ENCODE data around the gene SGO2. TPM values are rescaled to one million over a fixed set of nuclear protein-coding genes. Genes with fewer than 3 reads are reported as not detected.
"Not testable (repeated sequence)": the region's sequence is repeated elsewhere in the genome, so short reads cannot be mapped to it uniquely, and the experiment has no call there.

SGO2 gene
- total and polyA plus RNA-seq, 4 donors: 6.8 to 10.8 (median 7.9) TPM

DNA sequence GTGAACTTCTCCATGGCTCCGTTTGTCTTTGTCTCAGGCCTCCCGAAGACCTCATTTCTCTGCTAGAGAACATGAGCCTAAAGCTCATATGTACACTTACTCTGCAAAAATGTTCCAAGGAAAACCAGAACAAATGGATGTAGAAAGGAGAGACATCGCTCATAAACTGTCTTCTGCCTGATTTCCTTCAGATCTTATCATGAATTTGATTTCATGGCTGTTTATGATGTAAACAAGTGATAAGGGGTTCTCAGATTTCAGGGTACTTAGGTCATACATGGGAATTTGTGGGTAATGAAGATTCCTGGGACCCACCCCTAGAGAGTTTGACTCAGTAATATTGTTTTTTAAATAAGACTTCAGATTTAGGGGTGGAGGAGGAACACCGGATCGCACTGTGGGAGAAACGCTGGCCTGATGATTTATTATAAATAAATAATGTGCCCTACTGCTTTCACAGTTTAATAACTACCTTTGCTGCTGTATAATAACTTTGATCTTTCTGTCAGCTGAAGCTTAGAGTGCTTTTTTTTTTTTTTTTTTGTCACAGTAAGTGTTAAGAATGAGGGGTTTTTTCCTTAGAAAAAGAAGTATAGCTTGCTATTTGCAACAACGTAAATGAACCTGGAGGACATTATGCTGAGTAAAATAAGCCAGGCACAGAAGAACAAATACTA lies 74.7 kb downstream of the SGO2 start:
- H3K4me1 ChIP-seq (ENCODE audit: control insufficient read depth, insufficient read depth, low read length): no peaks in the 10 kb centered on the region
- DNase-seq (ENCODE audit: low read depth in 4 of 6, low spot score in 6 of 6): peak in 1 of 6 donors; percentile 3
- no peak overlapping the region for H3K27ac ChIP-seq (ENCODE audit: low read depth, low read length)
- H3K4me3 ChIP-seq (ENCODE audit: low read depth, low read length): no peak overlapping the region
- H3K27me3 ChIP-seq (ENCODE audit: control insufficient read depth, insufficient read depth, low read length): no peaks in the 10 kb centered on the region
- no peaks in the 10 kb centered on the region for H3K36me3 ChIP-seq (ENCODE audit: control insufficient read depth, insufficient read depth, low read length)
- WGBS (ENCODE audit: insufficient coverage): 100% methylated on average over 1 of the region's 7 CpGs
- H3K9me3 ChIP-seq (ENCODE audit: control insufficient read depth, insufficient read depth, low read length): no peaks in the 10 kb centered on the region

DNA sequence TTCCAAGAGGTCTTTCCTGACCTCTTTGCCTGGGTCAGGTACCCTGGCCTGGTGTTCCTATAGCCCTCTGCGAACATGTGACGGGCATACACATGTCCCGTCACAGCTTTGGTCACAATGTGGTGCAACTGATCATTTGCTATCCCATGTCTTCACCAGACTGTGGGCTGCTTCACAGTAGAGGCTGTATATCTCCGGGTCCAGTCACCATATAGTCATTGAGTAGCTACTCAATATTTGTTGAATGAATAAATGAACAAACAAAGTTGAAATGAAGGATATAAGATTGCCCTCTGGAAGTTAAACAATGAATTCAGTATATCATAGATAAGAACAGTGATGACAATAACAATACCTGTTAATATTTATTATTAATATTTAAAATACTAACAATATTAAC lies 76.6 kb downstream of the SGO2 start:
- WGBS (ENCODE audit: insufficient coverage): 95% methylated on average over 3 of the region's 4 CpGs
- Histone ChIP-seq H3K4me3 (ENCODE audit: low read depth, low read length) (no peak overlapping the region), H3K27ac (ENCODE audit: low read depth, low read length) (no peak overlapping the region), H3K9me3 (ENCODE audit: control insufficient read depth, insufficient read depth, low read length) (no peaks in the 10 kb centered on the region), H3K27me3 (ENCODE audit: control insufficient read depth, insufficient read depth, low read length) (no peaks in the 10 kb centered on the region), H3K36me3 (ENCODE audit: control insufficient read depth, insufficient read depth, low read length) (no peaks in the 10 kb centered on the region), H3K4me1 (ENCODE audit: control insufficient read depth, insufficient read depth, low read length) (no peaks in the 10 kb centered on the region)
- DNase-seq (ENCODE audit: low read depth in 4 of 6, low spot score in 6 of 6): no peak

DNA sequence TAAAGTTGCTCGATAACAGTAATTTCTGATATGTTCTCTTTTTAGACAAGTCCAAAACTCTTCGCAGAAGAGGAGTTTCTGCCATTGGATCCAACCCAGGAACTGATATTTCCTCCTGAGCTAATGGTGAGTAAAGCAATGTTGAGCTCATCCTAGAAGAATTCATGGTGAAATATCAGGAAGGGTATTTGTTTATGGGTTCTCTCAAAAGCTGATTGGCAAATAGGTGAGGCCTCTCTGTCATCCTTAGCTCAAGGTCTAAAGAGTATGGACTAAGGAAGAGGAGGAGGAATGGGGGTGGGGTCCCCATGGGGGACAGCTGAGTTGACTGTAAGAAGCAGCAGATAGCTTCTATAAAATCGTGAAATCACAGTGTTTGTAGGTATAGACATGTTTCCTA lies 78.0 kb downstream of the SGO2 start:
- no peak for DNase-seq (ENCODE audit: low read depth in 4 of 6, low spot score in 6 of 6)
- Histone ChIP-seq H3K4me3 (ENCODE audit: low read depth, low read length) (no peak overlapping the region), H3K4me1 (ENCODE audit: control insufficient read depth, insufficient read depth, low read length) (no peaks in the 10 kb centered on the region), H3K9me3 (ENCODE audit: control insufficient read depth, insufficient read depth, low read length) (no peaks in the 10 kb centered on the region), H3K36me3 (ENCODE audit: control insufficient read depth, insufficient read depth, low read length) (no peaks in the 10 kb centered on the region), H3K27me3 (ENCODE audit: control insufficient read depth, insufficient read depth, low read length) (no peaks in the 10 kb centered on the region), H3K27ac (ENCODE audit: low read depth, low read length) (no peak overlapping the region)
- 100% methylated on average over 1 of the region's 3 CpGs for WGBS (ENCODE audit: insufficient coverage)

DNA sequence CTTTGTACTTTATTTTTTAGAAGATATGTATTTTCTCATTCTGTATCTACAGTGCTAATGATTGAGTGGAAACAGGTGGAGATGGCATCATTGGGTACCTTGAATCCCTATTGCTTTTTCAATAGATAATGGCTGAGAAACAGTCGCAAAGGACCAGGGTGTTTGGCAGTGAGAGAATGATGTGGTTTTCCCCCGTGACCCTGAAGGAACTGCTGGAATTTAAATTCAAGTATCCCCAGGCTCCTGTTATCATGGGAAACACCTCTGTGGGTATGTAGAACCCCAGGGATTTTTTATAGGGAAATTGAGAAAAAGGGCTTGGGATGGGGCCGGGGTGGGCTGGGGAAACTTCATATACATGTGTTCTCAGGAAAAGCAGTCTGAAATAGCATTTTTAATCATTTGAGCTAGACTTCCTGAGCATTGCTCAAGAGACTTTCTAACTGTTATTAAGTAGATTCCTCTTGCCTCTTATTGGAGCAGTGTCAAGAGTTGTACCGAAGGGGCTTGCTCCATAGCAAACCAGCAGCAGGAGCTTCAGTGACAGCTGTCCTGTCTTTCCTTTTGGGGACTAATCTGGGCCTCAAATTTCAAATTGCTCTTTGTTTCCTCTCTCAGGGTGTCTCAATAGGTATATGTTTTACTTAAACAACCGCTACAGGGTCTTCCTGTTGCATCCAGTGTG lies 78.7 kb downstream of the SGO2 start:
- DNase-seq (ENCODE audit: low read depth in 4 of 6, low spot score in 6 of 6): no peak
- no peak overlapping the region for H3K27ac ChIP-seq (ENCODE audit: low read depth, low read length)
- no peak overlapping the region for H3K4me3 ChIP-seq (ENCODE audit: low read depth, low read length)
- H3K36me3 ChIP-seq (ENCODE audit: control insufficient read depth, insufficient read depth, low read length): no peaks in the 10 kb centered on the region
- no peaks in the 10 kb centered on the region for H3K27me3 ChIP-seq (ENCODE audit: control insufficient read depth, insufficient read depth, low read length)
- no peaks in the 10 kb centered on the region for H3K4me1 ChIP-seq (ENCODE audit: control insufficient read depth, insufficient read depth, low read length)
- no peaks in the 10 kb centered on the region for H3K9me3 ChIP-seq (ENCODE audit: control insufficient read depth, insufficient read depth, low read length)
- 72% methylated on average over 4 of the region's 5 CpGs for WGBS (ENCODE audit: insufficient coverage)

DNA sequence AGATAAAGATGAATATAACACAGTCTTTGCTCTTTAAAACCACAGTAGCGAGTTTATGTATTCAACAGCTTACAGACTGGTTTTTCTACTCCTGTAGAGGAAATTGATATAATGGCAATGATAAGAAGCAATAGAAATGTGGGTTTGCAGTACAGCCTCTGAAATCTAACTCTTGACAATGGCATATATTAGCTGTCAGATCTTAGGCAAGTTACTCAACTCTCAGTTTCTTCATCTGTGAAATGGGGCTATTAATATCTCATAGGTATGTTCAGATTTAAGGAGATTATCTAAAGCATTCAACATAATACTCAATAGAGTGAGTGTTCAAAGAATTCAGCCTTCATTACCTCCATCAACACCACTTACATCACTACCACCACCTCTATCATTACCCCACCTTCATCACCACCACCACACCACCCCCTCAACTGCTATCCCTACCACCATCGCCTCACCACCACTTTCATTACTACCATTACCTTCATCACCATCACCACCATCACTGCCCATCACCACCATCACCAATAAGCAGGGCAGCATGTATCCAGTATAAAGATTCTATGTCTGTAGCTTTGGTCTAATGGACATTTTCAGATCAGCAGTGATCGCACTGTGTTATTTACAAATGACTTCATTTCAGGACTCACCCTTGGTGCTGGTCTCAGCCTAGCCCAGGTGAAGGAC lies 82.5 kb downstream of the SGO2 start:
- Histone ChIP-seq H3K9me3 (ENCODE audit: control insufficient read depth, insufficient read depth, low read length) (no peaks in the 10 kb centered on the region), H3K4me3 (ENCODE audit: low read depth, low read length) (no peak overlapping the region), H3K27me3 (ENCODE audit: control insufficient read depth, insufficient read depth, low read length) (no peaks in the 10 kb centered on the region), H3K27ac (ENCODE audit: low read depth, low read length) (no peak overlapping the region), H3K36me3 (ENCODE audit: control insufficient read depth, insufficient read depth, low read length) (no peaks in the 10 kb centered on the region), H3K4me1 (ENCODE audit: control insufficient read depth, insufficient read depth, low read length) (no peaks in the 10 kb centered on the region)
- WGBS (ENCODE audit: insufficient coverage): 70% methylated on average over 2 of the region's 3 CpGs
- no peak for DNase-seq (ENCODE audit: low read depth in 4 of 6, low spot score in 6 of 6)

DNA sequence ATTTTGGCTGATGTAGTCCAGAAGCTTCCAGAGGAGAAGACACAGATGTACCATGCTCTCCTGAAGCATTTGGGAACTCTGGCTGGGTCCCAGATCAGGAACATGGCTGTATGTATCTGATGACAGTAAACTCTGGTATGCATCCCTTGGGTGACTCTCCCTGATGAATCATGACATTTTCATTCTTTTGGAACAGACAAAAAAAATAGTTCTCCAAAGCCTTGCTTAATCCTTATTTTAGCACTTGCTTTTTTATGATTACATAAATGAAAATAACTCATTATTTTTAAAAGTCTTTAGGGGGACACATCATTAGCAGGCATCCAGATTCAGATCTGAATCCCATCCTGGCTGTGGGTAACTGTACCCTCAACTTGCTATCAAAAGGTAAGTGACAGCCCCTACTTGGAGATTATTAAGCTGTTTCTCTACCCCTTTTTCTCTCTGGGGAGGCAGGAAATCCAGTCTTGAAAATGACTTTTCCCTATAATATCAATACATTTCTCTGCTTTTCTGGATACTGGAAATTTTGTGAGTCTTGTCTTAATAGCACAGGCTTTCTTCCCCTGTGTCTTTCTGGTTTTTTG lies 83.1 kb downstream of the SGO2 start:
- Histone ChIP-seq H3K36me3 (ENCODE audit: control insufficient read depth, insufficient read depth, low read length) (no peaks in the 10 kb centered on the region), H3K4me3 (ENCODE audit: low read depth, low read length) (no peak overlapping the region), H3K4me1 (ENCODE audit: control insufficient read depth, insufficient read depth, low read length) (no peaks in the 10 kb centered on the region), H3K9me3 (ENCODE audit: control insufficient read depth, insufficient read depth, low read length) (no peaks in the 10 kb centered on the region), H3K27me3 (ENCODE audit: control insufficient read depth, insufficient read depth, low read length) (no peaks in the 10 kb centered on the region), H3K27ac (ENCODE audit: low read depth, low read length) (no peak overlapping the region)
- no peak for DNase-seq (ENCODE audit: low read depth in 4 of 6, low spot score in 6 of 6)

DNA sequence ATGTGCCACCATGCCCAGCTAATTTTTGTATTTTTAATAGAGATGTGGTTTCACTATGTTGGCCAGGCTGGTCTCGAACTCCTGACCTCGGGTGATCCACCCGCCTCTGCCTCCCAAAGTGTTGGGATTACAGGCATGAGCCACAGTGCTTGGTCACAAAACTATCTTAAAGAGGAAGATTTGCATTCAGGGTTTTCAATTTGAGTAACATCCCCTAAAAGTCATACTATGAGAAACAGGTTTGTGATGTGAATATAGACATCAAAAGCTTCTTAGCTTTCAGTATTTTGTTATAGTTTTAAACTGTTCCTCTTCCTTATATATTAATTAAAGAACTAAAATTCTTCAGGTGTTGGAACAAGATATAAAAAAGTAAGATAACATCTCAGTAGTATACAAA lies 84.2 kb downstream of the SGO2 start:
- not testable (repeated sequence) for H3K36me3 ChIP-seq (ENCODE audit: control insufficient read depth, insufficient read depth, low read length); H3K4me1 ChIP-seq (ENCODE audit: control insufficient read depth, insufficient read depth, low read length); DNase-seq (ENCODE audit: low read depth in 4 of 6, low spot score in 6 of 6); H3K27me3 ChIP-seq (ENCODE audit: control insufficient read depth, insufficient read depth, low read length); H3K9me3 ChIP-seq (ENCODE audit: control insufficient read depth, insufficient read depth, low read length); H3K4me3 ChIP-seq (ENCODE audit: low read depth, low read length); H3K27ac ChIP-seq (ENCODE audit: low read depth, low read length)
- WGBS (ENCODE audit: insufficient coverage): no CpG with 5 or more reads among the region's 3 CpGs

DNA sequence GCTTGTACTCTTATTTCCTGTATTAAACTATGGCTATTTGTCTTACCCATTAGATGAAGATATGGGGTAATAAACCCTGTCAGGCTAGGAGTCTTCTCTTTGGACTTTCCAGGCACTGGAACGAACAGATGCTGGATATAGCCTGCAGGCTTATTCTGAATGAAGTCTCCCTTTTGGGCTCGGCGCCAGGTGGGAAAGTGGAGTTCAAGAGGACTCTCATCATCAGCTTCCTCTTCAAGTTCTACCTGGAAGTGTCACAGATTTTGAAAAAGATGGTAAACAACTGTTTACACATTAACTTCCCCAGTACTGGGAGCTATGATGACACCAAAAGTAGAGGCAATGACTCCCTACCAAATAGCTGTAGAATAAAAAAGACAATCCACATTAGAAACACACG lies 87.7 kb downstream of the SGO2 start:
- Histone ChIP-seq H3K27ac (ENCODE audit: low read depth, low read length) (no peak overlapping the region), H3K27me3 (ENCODE audit: control insufficient read depth, insufficient read depth, low read length) (no peaks in the 10 kb centered on the region), H3K9me3 (ENCODE audit: control insufficient read depth, insufficient read depth, low read length) (no peaks in the 10 kb centered on the region), H3K4me3 (ENCODE audit: low read depth, low read length) (no peak overlapping the region), H3K4me1 (ENCODE audit: control insufficient read depth, insufficient read depth, low read length) (no peaks in the 10 kb centered on the region), H3K36me3 (ENCODE audit: control insufficient read depth, insufficient read depth, low read length) (no peaks in the 10 kb centered on the region)
- no peak for DNase-seq (ENCODE audit: low read depth in 4 of 6, low spot score in 6 of 6)
- WGBS (ENCODE audit: insufficient coverage): no CpG with 5 or more reads among the region's 4 CpGs

DNA sequence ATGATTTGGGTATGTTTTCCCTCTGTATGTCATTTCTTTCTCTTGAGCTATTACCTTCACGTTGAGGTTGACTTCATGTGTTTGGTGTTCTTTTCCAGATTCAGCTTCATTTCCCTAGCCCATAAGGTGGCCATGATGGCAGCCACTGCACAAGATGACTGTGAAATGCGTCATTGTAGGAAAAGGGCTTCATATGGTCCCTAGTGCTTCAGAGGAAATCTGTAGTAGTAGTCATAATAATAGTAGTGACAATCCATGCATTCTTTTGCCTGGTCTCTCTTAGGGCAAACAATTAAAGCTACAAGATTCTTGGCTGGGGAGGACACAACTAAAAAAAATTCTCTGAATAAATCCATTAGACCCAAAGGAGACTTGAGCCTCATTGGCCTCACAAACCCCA lies 88.2 kb downstream of the SGO2 start:
- 100% methylated on average over 1 of the region's 2 CpGs for WGBS (ENCODE audit: insufficient coverage)
- Histone ChIP-seq H3K4me3 (ENCODE audit: low read depth, low read length) (no peak overlapping the region), H3K4me1 (ENCODE audit: control insufficient read depth, insufficient read depth, low read length) (no peaks in the 10 kb centered on the region), H3K27ac (ENCODE audit: low read depth, low read length) (no peak overlapping the region), H3K36me3 (ENCODE audit: control insufficient read depth, insufficient read depth, low read length) (no peaks in the 10 kb centered on the region), H3K27me3 (ENCODE audit: control insufficient read depth, insufficient read depth, low read length) (no peaks in the 10 kb centered on the region), H3K9me3 (ENCODE audit: control insufficient read depth, insufficient read depth, low read length) (no peaks in the 10 kb centered on the region)
- DNase-seq (ENCODE audit: low read depth in 4 of 6, low spot score in 6 of 6): no peak
